H7 (cell line): ENCODE measurements around the gene ASB15. TPM values are rescaled to one million over a fixed set of nuclear protein-coding genes. Genes with fewer than 3 reads are reported as not detected.

Source experiments
- DNase-seq: peaks from one replicate; pipeline ENCODE4 v3.0.0; 2012
- H3K27me3 ChIP-seq: 2 replicates; pipeline ENCODE4 v1.6.0; 2011; ENCODE audit warnings: mild to moderate bottlenecking, low read length; ENCODE audit not compliant: control insufficient read depth, insufficient read depth
- H3K36me3 ChIP-seq: replicated peaks from 2 replicates; pipeline ENCODE4 v1.5.1; 2011; ENCODE audit warnings: low read length; ENCODE audit not compliant: control insufficient read depth, insufficient read depth
- H3K4me3 ChIP-seq: 2 replicates; pipeline ENCODE4 v1.5.1; 2011; ENCODE audit warnings: low read depth, mild to moderate bottlenecking, control low read depth, low read length, moderate library complexity; ENCODE audit not compliant: insufficient read depth
- total RNA-seq: library from RNA; depleted of rRNA; stranded (reverse); fragments of >200 nt; shearing (Covaris generic); gene quantifications from 2 replicates; pipeline ENCODE4 v1.2.3, GENCODE V29; 2014; rRNA removed

ASB15 gene
- total RNA-seq, 1 experiment from 2014 or later: not detected

GRCh38 chr7:123677061-123677715 lies 75.6 kb downstream of the ASB15 start:
- H3K4me3 ChIP-seq: no peak overlapping the region
- H3K27me3 ChIP-seq: no peaks in the 10 kb centered on the region
- H3K36me3 ChIP-seq: peaks cover 2% of the 10 kb centered on the region; the same call in 1 of the 2 replicates
- no peak for DNase-seq

- no peak for DNase-seq
- H3K4me3 ChIP-seq: no peak overlapping the region
- H3K27me3 ChIP-seq: no peaks in the 10 kb centered on the region
- H3K36me3 ChIP-seq: peaks cover 2% of the 10 kb centered on the region; the same call in 1 of the 2 replicates
Observed at GRCh38 chr7:123679614-123680013, 78.0 kb downstream of the ASB15 start.

DNA sequence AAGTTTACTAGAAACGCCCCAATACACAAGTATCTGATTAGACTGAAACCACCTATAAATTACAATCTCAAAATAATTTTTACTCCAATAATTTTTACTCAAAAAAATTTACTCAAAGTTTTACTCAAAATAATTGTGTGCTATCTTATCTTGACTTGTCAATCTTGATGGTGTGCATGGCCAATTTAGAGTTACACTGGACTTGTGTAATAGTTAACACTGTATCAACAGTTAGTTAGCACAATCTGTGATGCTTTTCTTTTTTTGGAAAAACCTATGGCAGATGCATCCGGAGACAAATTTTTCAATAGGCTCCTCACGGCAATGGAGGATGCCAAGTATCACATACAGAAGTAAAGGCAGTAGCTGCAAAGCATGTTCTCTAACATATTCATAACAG lies 79.0 kb downstream of the ASB15 start:
- Histone ChIP-seq H3K36me3 (peaks cover 2% of the 10 kb centered on the region; the same call in 1 of the 2 replicates), H3K27me3 (no peaks in the 10 kb centered on the region), H3K4me3 (no peak overlapping the region)
- DNase-seq: no peak

- no peaks in the 10 kb centered on the region for H3K27me3 ChIP-seq
- H3K36me3 ChIP-seq: peaks cover 2% of the 10 kb centered on the region; the same call in 1 of the 2 replicates
- H3K4me3 ChIP-seq: no peak overlapping the region
- DNase-seq: no peak
Observed at GRCh38 chr7:123681561-123681960, 79.9 kb downstream of the ASB15 start.

DNA sequence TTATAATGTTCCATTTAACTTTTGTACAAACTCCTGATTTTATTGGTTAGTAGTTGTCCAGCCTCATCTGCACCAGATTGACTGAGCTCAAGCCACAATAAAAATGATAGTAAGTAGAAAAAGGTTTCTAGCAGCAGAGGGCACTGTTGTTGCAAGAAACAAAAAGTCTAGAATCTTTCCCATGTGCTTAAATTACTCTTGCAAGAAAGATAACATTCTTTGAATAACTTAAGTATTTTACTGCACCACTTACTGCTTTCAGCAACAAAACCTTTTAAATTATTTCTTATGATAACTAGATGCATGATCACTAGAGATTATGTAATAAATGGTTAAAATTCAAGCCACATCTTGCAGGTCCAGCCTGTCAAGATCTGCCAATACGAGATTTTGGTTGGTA lies 81.1 kb downstream of the ASB15 start:
- Histone ChIP-seq H3K27me3 (no peaks in the 10 kb centered on the region), H3K4me3 (no peak overlapping the region), H3K36me3 (peaks cover 2% of the 10 kb centered on the region; the same call in 1 of the 2 replicates)
- DNase-seq: peak; percentile 7

- no peaks in the 10 kb centered on the region for H3K27me3 ChIP-seq
- no peak overlapping the region for H3K4me3 ChIP-seq
- H3K36me3 ChIP-seq: peaks cover 5% of the 10 kb centered on the region
- no peak for DNase-seq
Observed at GRCh38 chr7:123687161-123687560, 85.5 kb downstream of the ASB15 start.

DNA sequence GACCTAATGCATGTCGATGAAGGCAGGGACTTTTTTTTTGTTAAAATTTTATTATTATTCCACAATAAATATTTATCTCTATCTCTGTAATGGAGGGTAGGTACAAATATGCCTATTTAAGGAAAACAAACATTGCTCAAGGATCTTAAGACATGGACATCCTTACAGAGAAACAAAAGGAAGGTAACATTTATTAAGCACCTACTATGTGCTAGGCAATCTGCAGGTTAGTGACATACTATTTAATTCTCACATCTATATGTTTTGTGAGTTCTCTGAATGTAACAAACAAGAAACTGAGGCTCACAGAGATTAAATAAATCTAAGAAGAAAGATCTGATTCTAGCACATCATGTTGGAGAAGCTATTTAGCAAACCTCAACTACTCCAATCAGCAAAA lies 86.1 kb downstream of the ASB15 start:
- Histone ChIP-seq H3K27me3 (no peaks in the 10 kb centered on the region), H3K4me3 (no peak overlapping the region), H3K36me3 (peaks cover 6% of the 10 kb centered on the region)
- DNase-seq: no peak

Other genes starting within 250 kb of the ASB15 start
- 0.07 and 0.15 TPM in 2 replicates for gene IQUB, start 67.2 kb upstream of the ASB15 start, total RNA-seq
- gene NDUFA5, start 44.0 kb upstream of the ASB15 start, total RNA-seq: 63.3 and 71.8 TPM in 2 replicates
- gene LMOD2, start 54.0 kb downstream of the ASB15 start, total RNA-seq: not detected in 2 replicates
- 13.2 and 17.2 TPM in 2 replicates for gene WASL, start 147.2 kb downstream of the ASB15 start, total RNA-seq
- 0.11 TPM in 1 of 2 replicates, not detected in the other for gene HYAL4, start 243.3 kb downstream of the ASB15 start, total RNA-seq